Effector CD8-positive, alpha-beta T cell (primary cell): ENCODE data around the gene AGPAT3.

ENCODE experiments used
- DNase-seq: peaks from one replicate; lab custom pipeline; 2025; lab: John Stamatoyannopoulos, UW

AGPAT3 gene

GRCh38 chr21:43922949-43923348, 57.9 kb downstream of the AGPAT3 start:
- DNase-seq = no peak

DNA sequence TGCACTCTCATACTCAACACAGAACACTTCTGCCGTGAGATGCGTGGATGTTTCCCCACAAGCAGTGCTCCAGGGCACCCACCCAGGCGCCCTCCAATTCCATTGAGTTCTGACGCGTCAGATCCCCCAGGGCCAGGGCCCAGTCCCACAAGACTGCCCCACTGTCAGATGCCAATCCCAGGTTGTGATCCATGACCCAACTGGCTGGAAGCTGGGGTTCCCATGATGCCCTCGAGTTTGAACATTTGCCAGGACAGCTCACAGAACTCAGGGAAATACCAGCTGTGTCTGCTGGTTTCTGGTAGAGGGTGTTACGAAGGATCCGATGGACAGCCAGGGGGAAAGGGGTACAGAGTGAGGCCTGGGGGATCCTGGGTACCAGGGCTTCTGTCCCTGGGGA, 58.4 kb downstream of the AGPAT3 start:
- no peak for DNase-seq

DNA sequence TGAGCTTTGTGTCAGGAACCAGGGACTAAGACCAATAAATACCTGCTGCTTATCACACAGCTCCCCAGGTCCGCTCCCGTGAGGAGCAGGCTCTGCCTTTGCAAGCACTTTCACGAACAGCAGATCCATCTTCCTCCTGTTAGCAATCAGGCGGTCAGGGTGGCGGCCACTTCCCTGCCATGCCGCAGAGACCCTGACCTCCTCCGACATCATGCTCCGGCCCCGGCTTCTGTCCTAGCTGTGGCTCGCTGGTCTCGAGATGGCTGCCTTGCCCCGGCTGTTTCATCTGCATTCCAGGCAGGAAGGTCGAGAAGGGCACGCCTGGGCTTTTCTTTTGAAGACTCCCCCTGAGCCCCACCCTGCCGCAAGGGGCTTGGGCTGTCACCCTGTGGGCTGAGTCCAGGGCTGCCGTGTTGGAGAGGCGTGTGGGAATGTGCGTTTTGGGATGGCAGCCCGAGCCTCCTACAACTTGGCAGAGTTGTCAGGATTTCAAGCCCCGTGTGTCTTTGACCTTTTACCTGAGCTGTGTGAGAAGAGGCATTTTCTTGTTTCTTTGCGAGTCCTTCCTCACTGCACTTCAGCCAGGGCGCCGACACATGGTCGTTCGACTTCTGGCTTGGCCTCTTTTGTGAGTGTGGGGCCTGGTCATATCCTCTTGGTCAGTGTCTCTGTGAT, 59.5 kb downstream of the AGPAT3 start:
- no peak for DNase-seq

GRCh38 chr21:43925096-43925481, 60.1 kb downstream of the AGPAT3 start:
- DNase-seq = no peak

GRCh38 chr21:43925609-43926008, 60.6 kb downstream of the AGPAT3 start:
- no peak for DNase-seq

DNA sequence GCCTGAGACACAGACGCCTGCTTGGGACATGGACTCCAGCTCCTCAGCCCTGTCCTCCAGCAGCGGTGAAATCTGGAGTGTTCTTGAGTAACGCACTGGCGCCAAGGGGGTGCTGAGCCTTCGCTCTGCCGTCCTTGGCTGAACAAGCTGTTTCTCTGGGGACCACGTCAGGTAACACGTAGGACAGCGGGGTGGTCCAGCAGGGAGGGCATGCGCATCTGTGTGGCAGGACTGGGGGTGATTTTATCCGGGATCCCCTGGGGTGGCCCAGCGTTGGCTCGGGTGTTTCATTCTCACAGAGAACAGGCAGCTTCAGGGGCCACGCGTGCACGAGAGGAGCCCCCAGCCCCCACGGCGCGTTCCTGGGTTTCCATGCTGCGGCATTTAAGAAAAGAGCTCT, 61.2 kb downstream of the AGPAT3 start:
- DNase-seq = no peak

DNA sequence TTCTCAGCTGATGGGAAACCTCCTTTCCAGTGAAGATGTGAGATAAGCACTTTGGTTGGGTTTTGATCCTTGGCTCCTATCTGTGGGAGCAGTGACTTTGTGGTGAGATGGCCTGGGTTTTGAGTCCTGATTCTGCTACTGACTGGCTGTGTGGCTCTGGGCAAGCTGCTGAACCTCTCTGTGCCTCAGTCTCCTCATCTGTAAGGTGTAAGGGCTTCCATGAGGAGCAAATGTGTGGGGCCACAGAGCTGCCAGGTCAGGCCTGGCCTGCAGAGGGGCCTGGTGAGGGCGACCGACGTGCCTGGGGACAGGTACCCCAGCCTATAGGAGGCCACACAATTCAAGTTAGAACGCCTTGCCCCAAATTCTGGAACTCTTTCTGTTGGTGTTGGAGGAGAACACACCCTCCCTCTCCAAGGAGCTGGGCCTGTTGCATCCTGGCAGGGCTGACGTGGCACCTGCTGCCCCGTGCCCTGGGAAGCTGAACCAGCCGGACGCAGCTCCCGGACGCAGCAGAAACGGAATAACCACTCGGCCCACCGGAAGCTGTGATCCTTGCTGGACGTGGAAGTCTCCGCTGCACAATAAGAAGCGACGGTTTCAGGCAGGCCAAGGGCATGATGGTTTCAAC, 62.7 kb downstream of the AGPAT3 start:
- DNase-seq = no peak

DNA sequence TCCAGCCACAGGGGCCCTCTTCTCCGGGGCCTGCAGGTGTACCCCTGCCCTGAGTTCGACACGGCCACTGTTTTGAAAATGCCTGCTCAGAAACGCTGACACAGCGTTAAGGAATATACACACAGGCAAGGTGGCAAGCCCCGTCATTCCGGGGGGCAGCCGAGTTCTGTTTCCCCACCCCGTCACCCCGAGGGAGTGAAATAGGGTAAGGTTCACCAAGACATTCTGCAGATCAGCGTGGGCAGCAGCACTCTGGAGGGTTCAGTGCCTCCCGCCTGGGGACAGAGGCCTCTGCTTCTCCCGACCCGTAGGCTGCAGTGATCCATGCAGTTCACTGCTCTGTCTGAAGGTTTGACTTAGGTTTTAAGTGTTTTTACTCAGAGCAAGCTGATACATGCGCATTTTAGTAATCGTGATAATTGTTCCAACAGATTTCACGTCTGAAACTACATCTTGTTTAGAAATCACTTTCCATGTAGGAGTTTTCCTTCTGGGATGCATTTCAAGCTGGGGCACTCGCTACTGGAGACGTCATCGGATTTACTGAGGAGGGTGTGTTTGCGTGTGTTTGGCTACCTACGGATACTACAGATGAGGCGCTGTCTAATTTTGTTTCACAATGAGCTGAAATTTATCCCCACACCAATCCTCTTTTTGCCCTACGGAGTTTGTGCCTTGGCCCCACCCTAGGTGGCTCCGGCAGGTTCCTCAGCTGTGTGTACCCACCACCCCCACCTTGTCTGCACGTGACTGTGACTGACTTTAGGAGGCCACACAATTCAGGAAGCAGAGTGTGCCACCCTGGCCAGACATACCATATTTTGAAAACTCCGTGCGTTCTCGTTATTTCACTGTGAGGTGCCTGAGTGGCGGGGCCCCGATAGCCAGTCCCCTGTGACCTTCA, 63.5 kb downstream of the AGPAT3 start:
- no peak for DNase-seq

- DNase-seq = no peak
Observed at GRCh38 chr21:43929217-43929971, 64.4 kb downstream of the AGPAT3 start.

- DNase-seq = no peak
Observed at GRCh38 chr21:43930074-43930847, 65.2 kb downstream of the AGPAT3 start.

DNA sequence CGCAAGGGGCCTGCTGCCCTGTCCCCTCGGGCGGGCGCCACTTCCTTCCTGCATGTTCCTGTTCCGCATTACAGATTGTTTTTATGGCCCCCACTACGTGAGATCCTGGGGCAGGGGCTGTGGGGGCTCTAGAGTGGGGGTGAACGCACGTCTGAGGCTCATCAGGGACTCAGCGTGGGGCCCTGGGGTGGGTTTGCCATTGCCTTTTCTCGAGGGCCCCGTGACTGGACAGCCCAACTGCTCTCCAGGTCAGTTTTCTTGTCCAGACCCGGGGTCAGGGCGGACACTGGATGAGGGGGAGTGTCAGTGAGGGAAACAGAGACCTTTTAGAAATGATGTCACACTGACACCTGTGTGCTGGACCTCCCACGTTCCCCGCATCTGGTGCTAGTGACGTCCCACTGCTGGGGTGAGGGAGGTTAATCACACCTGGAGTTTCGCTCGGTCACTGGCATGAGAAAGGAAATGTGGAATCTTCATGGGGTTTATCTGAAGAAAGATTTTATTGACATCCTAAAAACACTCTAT, 65.9 kb downstream of the AGPAT3 start:
- no peak for DNase-seq

- no peak for DNase-seq
Observed at GRCh38 chr21:43931489-43931888, 66.5 kb downstream of the AGPAT3 start.

DNA sequence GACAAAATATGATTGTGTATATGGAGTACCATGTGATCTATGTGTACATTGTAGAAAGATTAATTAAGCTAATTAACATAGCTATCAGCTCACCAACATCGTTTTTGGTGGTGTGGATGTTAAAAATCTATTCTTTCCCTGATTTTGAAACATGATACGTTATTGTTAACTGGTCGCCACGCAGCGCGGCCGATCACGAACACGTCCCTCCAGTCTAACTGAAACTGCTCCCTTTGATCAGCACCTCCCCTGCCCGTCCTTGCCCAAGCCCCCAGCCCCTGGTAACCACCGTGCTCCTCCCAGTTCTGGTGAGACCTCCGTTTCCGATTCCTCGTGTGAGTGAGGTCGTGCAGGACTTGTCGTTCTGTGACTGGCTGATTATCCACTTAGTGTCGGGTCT, 67.0 kb downstream of the AGPAT3 start:
- no peak for DNase-seq

DNA sequence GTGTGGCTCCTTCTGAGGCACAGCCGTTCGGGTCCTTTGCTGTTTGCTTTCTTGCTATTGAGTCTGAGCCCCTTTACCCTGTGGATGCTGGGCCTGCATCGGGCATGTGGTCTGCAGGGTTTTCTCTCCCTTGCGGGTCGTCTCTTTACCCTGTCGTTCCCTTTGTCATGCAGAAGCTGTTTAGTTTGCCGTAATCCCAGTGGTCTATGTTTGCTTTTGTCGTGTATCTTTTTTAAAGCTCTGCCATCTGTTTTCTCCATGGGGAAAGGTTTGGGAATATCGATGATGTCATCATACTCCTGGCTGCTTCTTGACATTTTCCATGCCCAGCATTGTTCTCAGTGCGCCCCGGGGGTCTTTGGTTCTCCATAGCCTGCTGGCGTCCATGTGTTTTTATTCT, 68.2 kb downstream of the AGPAT3 start:
- no peak for DNase-seq

- DNase-seq = no peak
Observed at GRCh38 chr21:43933680-43934079, 68.7 kb downstream of the AGPAT3 start.

- no peak for DNase-seq
Observed at GRCh38 chr21:43934116-43934515, 69.1 kb downstream of the AGPAT3 start.

DNA sequence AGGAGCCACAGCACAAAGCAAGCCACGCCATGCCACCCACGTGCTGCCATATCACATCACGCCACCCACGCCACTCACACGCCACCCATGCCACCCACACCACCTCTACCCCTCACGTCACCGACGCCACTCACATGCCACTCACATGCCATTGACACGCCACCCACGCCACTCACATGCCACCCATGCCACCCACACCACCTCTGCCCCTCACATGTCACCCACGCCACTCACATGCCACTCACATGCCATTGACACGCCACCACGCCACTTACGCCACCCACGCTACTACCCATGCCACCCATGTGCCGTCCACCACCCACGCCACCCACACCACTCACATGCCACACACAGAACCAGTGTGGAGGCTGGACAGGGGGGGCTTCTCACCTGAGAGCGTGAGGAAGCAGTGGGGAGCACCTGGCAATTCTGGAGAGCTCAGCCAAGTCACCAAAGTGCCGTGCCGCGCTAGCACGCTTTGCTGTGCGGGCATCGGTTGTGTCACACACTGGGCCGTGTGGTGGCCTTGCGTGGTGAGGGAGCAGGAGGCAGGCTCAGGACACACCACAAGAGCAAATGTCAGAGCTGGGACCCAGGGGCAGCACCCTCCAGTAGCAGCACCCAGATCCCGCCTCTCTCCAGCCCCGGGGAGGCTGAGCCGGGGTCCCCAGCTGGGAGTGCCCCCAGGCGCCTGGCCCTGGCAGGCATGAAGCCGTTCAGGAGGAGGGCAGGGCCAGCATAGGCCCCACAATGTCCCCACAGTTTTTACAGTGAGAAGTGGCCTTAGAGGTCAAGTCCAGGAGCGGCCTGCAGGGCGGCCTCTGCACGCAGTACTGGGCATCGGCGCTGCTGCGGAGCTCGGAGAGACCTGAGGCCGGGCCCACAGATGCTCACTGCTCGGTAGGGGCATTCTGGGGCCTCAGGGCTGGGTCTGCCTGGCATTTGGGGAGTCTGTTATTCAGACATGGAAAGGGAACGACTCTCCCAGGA, 70.0 kb downstream of the AGPAT3 start:
- no peak for DNase-seq

- no peak for DNase-seq
Observed at GRCh38 chr21:43935711-43936110, 70.7 kb downstream of the AGPAT3 start.

- no peak for DNase-seq
Observed at GRCh38 chr21:43936247-43936967, 71.4 kb downstream of the AGPAT3 start.
